GM10266 (cell line): ENCODE results near the gene INHA.

Experiments
- DNase-seq: peaks from one replicate; pipeline ENCODE4 v3.0.0; 2012; ENCODE audit errors: extremely low spot score
- TF ChIP-seq, protein P1 (sequence below): IDR thresholded peaks from 2 replicates; pipeline ENCODE4 v1.5.1; 2012; ENCODE audit warnings: mild to moderate bottlenecking, low read depth; ENCODE audit not compliant: control insufficient read depth, insufficient read depth; ENCODE audit errors: missing control alignments

The INHA gene

DNA sequence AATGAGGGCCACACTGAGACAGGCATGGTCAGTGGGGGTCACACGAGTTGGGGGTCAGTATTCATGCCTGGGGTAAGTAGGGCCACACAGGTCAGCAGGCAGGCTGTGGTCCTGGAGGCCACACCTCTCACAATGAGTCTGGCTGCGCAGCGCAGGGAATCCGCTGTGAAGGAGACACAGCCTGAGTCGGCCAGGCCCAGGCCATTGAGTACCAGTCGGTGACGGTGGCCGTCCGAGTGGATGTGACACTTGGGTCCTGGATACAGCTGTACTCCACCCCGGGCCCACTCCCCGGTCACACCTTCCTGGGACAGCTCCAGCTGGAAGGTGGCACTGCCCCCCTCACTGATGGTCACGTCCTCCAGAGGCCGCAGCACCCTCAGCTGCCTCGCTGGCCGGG lies 17.8 kb upstream of the INHA start:
- TF ChIP-seq, protein P1, sequence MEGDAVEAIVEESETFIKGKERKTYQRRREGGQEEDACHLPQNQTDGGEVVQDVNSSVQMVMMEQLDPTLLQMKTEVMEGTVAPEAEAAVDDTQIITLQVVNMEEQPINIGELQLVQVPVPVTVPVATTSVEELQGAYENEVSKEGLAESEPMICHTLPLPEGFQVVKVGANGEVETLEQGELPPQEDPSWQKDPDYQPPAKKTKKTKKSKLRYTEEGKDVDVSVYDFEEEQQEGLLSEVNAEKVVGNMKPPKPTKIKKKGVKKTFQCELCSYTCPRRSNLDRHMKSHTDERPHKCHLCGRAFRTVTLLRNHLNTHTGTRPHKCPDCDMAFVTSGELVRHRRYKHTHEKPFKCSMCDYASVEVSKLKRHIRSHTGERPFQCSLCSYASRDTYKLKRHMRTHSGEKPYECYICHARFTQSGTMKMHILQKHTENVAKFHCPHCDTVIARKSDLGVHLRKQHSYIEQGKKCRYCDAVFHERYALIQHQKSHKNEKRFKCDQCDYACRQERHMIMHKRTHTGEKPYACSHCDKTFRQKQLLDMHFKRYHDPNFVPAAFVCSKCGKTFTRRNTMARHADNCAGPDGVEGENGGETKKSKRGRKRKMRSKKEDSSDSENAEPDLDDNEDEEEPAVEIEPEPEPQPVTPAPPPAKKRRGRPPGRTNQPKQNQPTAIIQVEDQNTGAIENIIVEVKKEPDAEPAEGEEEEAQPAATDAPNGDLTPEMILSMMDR, result no peak
- no peak for DNase-seq

DNA sequence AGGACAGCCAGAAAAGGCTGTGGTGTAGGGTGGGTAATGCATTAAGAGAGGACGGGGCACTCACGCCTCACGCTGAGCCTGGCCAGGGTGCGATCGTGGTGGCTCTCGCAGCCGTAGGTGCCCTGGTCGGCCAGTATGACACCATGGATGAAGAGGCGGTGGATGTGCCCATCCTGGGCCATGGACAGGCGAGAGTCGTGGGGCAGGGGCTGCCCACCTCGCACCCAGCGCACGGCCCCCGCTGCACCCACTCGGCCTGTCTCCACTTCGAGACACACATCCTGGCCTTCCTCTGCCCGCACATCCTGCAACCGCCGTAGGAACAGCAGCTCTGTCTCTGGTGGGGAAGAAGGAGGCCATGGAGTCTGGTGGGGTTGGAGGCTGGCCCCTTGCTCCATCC lies 16.2 kb upstream of the INHA start:
- TF ChIP-seq, protein P1, result no peak
- no peak for DNase-seq

DNA sequence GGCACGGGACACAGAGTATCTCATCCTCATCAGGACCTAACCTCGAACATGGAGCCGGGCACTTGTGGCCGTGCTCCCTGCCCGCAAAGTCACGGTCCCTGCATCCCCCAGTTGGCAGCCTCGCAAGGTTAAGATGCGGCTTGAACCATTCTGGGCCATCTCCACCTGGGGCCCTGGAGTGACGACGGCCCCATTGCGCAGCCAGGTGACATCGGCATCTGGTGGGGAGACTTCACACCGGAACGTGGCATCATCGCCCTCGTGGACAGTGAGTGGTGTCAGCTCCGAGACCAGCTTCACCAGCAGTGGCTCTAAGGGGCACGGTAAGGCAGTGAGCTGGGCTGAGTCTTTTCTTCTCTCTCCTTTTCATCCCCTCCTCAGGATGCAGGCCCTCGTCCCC lies 15.7 kb upstream of the INHA start:
- DNase-seq, result no peak
- TF ChIP-seq, protein P1, result no peak

- TF ChIP-seq, protein P1, result no peak
These were observed 14.8 kb upstream of the INHA start for GRCh38 chr2:219557320-219557719.

DNA sequence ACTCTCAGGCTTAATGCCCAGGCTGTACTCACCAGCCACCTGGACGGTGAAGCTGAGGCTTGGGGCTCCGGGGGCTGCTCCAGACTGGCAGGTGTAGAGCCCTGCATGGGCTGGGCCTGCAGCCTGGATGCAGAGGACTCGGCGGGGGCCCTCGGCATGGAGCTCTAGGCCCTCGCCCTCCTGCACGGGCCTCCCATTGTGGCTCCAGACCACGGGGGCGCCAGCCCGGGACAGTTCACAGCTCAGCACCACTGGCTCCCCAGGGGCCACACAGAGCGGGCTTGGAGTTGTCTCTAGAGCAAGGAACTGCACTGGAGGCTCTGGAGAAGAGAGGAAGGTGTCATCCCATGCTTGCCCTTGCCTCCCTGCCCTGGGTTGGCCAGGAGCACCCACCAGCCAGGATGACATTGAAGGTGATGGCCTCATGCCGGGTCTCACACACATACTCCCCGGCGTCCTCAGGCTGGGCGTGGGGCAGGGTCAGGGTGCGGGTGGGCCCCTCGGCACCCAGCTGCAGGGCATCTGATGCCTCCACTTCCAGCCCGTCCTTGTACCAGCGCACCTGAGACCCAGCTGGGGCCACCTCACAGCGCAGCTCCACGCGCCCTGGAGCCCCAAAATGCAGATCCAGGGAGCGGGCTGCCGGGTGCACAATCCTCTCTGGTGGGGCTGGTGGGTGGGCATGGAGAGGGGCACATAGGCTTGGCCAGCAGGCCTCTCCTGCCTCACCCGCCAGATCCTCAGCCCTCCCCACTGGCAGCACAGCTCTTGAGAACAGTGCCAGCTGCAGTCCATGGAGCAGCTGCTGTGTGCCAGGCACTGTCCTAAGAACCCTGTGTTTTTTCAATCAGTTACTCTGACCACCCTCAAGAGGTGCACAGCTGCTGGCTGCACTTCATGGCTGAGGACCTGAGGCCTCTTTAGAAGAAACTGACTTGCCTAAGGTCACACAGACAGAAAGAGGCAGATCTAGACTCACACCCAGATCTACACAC lies 14.0 kb upstream of the INHA start:
- no peak for DNase-seq
- TF ChIP-seq, protein P1, result no peak

More at GRCh38 chr2:219557320-219557719, 14.8 kb upstream of the INHA start:
- no peak for DNase-seq

DNA sequence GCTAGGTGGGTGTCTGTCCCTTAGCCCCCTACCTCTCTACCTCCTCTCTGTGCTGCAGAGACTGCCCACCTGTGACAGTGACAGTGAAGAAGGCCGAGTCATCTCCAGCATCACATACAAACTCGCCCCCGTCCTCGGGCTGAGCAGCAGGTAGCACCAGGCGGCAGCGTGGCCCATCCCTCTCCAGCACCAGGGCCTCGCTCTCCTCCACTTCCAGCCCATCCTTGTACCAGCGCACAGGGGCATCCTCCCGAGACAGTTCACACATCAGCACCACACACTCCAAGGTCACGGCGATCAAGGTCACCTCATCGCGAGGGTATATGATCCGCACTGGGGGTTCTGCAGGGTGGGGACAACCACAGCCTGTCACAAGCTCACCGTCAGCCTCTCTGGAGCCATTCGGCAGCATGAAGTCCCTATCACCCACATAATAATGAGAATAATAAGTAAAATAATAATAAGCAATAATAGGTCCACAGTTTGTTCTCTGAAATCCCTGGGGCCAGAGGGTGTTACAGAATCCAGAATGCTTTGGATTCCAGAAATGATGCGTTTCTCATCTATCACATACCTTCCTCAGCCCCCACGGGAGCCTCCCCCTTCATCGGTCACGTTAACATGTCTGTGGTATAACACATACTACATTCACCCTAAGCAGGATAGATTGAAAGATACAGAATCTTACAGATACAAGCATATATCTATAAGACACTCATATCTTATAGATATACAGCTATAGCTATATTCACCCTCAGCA lies 12.8 kb upstream of the INHA start:
- TF ChIP-seq, protein P1, result no peak
- DNase-seq, result no peak
